IPS-18c (cell line): ENCODE results near the gene ABCG1.

Experiments used
- H3K4me3 ChIP-seq: 2 replicates; pipeline ENCODE4 v1.7.0; 2013; ENCODE audit warnings: low read depth, mild to moderate bottlenecking, low read length, moderate library complexity; ENCODE audit not compliant: insufficient read depth
- H3K9me3 ChIP-seq: one replicate; pipeline ENCODE4 v1.6.1; 2013; ENCODE audit warnings: mild to moderate bottlenecking, low read length, moderate library complexity; ENCODE audit not compliant: control insufficient read depth, insufficient read depth

The ABCG1 gene

GRCh38 chr21:42253466-42253865 lies 34.5 kb downstream of the ABCG1 start:
- Histone ChIP-seq H3K4me3 (no peak overlapping the region), H3K9me3 (no peaks in the 10 kb centered on the region)

DNA sequence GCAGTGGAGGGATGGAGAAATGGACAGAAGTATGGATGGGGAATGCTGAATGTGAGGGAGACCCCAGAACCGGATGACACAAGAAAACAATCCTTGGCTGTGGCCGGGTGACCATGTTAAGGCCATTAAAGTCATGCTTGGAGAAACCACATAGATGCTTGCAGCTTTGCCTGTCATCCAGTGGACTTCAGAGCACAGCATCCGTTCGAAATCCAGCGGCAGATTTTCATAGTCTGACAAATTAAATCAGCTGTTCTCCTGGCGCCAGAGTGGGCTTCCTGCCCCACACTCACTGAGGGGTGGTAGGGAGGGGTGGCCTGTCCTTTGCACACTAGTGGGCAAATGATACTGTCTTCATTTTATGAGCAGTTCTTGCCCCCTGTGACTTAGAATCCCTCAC lies 35.1 kb downstream of the ABCG1 start:
- H3K9me3 ChIP-seq: no peaks in the 10 kb centered on the region

DNA sequence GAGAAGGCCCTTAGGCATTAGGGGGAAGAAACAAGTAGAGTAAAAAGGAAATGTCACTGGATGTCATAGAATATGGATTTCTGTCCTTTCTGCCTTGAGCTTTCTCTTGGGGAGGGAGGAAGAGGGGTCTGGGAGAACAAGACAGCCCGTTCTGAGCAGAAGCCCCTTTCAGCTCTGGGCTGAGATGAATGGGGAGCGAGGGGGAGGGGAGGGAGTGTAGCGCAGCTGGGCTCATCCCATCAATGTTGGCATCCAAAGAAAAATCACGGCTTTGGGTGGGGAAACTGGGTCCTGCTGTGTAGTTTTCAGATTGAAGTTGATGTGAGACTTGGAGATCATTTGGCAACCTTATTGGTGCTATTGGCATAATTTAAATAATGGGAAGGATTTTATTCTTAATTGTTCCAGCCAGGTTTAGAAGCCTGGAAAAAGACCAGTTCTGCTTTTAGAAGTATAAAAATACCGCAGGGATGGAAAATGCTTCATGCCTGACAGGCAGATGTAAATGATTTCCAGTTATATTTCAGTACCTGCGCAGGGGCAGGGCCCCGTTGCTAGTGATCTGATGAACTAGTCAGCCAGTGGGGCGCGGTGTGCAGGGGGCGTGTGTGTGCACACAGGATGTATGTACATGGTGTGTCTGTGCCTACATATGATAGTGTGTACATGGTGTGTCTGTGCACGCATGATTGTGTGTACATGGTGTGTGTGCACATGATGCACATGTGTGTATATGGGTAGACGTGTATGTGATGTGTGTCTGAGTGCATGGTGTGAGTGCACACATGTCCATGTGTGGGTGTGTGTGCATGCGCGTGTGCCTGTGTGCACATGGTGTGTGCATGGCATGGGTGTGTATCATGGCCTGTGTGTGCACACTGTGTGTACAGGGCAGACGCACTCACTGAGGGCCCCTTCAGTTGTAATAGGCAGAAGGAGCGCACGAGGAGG lies 36.0 kb downstream of the ABCG1 start:
- no peaks in the 10 kb centered on the region for H3K9me3 ChIP-seq
- H3K4me3 ChIP-seq: no peak overlapping the region

More for the DNA sequence above, 35.1 kb downstream of the ABCG1 start:
- H3K4me3 ChIP-seq: no peak overlapping the region

- H3K9me3 ChIP-seq: no peaks in the 10 kb centered on the region
- H3K4me3 ChIP-seq: no peak overlapping the region
Observed at GRCh38 chr21:42255825-42256224, 36.9 kb downstream of the ABCG1 start.

DNA sequence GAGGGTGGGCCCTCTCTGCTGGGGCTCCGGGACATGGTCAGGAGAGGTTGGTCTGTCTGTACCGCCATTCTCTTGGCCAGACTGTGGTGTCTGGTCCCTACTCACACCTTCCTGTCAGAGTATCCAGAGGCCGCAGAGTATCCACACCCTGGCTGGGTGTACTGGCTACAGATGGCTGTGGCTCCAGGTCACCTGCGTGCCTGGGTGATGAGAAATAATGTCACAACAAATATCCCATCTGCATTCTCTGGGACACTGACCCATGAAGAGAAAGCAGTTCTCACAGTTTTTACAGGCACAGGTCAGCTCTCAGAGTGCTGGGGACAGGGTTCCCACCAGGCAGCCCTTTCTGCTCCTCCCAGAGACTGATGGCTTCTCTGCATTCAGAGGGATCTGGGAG lies 37.4 kb downstream of the ABCG1 start:
- no peak overlapping the region for H3K4me3 ChIP-seq
- no peaks in the 10 kb centered on the region for H3K9me3 ChIP-seq

GRCh38 chr21:42257091-42257765 lies 38.3 kb downstream of the ABCG1 start:
- H3K4me3 ChIP-seq: no peak overlapping the region
- H3K9me3 ChIP-seq: no peaks in the 10 kb centered on the region

DNA sequence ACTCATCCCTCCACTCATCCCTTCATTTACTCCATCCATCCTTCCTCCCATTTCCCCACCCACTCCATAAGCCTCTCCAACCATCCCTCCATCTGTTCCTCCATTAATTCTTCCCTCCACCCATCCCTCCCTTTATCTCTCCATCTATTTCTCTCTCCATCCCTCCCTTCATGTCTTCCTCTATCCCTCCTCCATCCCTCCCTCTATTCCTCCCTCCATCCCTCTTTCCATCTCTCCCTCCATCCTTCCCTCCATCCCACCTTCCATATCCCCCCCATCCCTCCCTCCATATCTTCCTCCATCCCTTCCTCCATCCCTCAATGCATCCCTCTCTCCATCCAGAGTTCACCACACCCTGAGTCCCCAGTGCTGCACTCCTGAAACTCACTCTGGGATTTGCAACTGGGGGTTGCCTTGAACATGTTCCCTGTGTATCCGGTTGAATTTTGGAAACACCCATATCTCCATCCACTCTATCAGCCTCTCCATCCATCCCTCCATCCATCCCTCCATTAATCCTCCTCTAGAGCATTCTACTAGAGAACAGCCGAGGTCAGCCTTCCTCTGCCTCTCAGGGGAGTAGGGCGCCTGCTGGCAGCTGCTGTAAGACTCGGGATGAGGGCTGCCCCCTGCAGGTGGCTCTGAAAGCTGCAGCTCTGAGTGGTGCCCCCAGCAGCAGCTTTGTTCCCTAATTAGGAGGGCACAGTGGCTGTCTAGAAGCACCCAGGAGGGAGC lies 39.4 kb downstream of the ABCG1 start:
- no peak overlapping the region for H3K4me3 ChIP-seq

DNA sequence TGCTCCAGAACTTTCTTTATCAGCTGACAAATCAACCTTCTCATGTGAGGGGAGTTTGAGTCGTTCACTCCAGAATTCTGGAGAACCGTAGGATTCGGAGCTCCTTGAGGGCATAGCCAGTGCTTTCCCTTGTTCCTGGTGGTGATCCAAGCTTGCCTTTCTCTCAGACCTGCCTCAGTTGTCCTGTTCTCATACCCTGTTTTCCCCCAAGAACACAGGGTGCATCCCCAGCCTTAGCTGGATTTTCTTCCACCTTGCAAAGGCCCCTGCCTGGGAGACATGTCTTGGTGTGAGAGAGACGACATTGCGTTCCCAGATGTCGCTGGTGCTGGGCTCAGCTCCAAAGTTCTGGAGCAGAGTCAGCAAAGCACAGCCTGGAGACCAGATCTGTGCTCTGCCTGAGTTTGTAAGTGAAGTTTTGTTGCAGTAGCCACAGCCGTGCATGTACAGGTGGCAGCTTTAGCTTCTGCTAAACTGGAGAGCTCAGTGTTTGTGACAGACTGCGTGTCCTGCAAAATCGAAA lies 40.0 kb downstream of the ABCG1 start:
- H3K9me3 ChIP-seq: no peaks in the 10 kb centered on the region

More for the DNA sequence above, 39.4 kb downstream of the ABCG1 start:
- no peaks in the 10 kb centered on the region for H3K9me3 ChIP-seq

DNA sequence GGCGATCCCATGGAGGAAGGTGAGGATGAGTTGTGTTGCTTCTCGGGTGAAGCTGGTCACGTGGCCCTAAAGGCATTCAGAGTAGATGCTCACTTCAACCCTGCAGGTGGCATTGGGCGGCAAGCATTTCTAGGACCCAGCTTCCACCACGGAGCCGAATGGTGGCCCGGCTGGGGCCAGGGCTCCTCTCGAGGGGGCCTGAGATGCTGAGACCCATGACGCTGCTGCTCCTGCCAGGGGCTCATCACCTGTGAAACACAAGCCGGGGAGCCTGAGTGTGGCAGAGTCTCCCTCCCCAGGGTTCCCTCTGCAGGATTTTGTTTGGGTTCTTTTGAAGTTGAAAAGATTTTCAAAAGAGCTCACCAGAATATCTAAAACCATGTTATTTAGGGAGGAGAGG lies 41.2 kb downstream of the ABCG1 start:
- no peaks in the 10 kb centered on the region for H3K9me3 ChIP-seq
- no peak overlapping the region for H3K4me3 ChIP-seq

More for the DNA sequence above, 40.0 kb downstream of the ABCG1 start:
- H3K4me3 ChIP-seq: no peak overlapping the region

- Histone ChIP-seq H3K9me3 (no peaks in the 10 kb centered on the region), H3K4me3 (no peak overlapping the region)
Observed at GRCh38 chr21:42261829-42262200, 42.9 kb downstream of the ABCG1 start.

- Histone ChIP-seq H3K9me3 (no peaks in the 10 kb centered on the region), H3K4me3 (no peak overlapping the region)
Observed at GRCh38 chr21:42262831-42263231, 43.9 kb downstream of the ABCG1 start.

DNA sequence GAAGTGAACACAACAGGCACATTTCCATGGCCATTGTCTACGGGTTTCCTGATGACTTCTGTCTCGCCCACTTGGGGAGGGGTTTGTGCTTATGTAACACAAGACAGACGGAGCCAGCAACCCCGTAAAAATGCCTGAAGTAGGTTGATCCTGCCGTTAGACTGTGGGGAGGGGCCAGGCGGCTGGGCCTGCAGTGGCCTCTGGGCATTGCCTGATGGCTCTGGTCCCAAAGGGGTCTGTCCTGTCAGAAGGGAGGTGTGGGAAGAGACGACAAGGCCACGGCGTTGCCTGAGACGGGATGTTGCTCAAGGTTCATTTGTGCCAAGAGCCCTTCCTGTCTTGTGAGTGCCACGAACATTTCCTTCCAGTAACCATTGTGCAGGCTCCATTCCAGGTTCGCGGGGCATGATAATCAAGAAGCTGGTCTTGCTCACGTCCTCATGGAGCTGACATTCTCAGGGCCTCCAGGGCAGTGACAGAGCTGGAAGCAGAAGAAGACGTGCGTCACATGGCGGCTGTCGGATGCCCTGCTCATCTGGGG lies 44.7 kb downstream of the ABCG1 start:
- H3K9me3 ChIP-seq: no peaks in the 10 kb centered on the region
- H3K4me3 ChIP-seq: no peak overlapping the region

- Histone ChIP-seq H3K4me3 (no peak overlapping the region), H3K9me3 (no peaks in the 10 kb centered on the region)
Observed at GRCh38 chr21:42264245-42265195, 45.6 kb downstream of the ABCG1 start.

DNA sequence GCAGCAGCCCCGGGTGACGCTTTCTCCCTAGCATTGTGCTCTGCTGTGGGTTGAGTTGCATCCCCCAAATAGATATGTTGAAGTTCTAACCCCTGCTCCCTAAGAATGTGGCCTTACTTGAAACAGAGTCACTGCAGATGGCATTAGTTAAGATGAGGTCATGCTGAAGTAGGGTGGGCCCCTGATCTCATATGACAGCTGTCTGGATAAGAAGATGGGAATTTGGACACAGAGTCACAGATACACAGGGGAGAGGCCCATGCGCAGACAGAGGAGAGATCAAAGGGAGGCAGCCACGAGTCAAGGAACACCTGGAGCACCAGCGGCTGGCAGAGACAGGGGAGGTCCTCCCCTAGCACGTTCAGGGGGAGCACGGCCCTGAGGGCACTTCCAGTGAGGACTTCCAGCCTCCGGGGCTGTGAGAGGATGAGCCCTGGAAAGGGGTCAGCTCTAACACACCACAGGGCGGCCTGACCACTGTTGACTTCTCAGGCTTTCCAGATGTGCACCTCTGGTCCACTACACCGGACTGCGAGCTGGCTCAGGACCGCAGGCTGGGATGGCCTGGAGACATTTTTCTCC lies 46.4 kb downstream of the ABCG1 start:
- H3K9me3 ChIP-seq: no peaks in the 10 kb centered on the region
- H3K4me3 ChIP-seq: no peak overlapping the region

- no peak overlapping the region for H3K4me3 ChIP-seq
- H3K9me3 ChIP-seq: no peaks in the 10 kb centered on the region
Observed at GRCh38 chr21:42266971-42267556, 48.1 kb downstream of the ABCG1 start.

- Histone ChIP-seq H3K4me3 (no peak overlapping the region), H3K9me3 (no peaks in the 10 kb centered on the region)
Observed at GRCh38 chr21:42269386-42269785, 50.4 kb downstream of the ABCG1 start.
